OCI-LY3 (cell line): ENCODE data around the gene SMAD4.

Source experiments
- CTCF ChIP-seq: fragments of 200-600, 300-600 bp; sonication (generic); IDR thresholded peaks from 2 replicates; pipeline ENCODE4 v1.5.1; 2014; ENCODE audit warnings: antibody characterized with exemption, low read length, low read depth
- EZH2phosphoT487 ChIP-seq: fragments of 200-600 bp; shearing (Covaris generic); IDR thresholded peaks from 2 replicates; pipeline ENCODE4 v1.6.1; 2018; ENCODE audit warnings: antibody characterized with exemption, mixed run types, low read depth

GRCh38 chr18:51108330-51108729 is 78.3 kb downstream of the SMAD4 start:
- TF ChIP-seq CTCF = no peak
- TF ChIP-seq EZH2phosphoT487 = no peak
